Keratinocyte (primary cell): ENCODE data around the gene PAX8. TPM values are rescaled to one million over a fixed set of nuclear protein-coding genes. Genes with fewer than 3 reads are reported as not detected.
A peak's percentile ranks its signal among the peaks of the same experiment; 100 is the strongest.
"Not testable (repeated sequence)": the region's sequence is repeated elsewhere in the genome, so short reads cannot be mapped to it uniquely, and the experiment has no call there.

ENCODE experiments used
- DNase-seq: peaks from one replicate; pipeline ENCODE4 v3.0.0-alpha.2; 2011; ENCODE audit warnings: low read depth, missing footprints, low spot score
- FAIRE-seq: peaks from 2 replicates; lab custom pipeline; 2011; peaks lifted over from hg19 to GRCh38; lab: Jason Lieb, UNC
- H2AFZ ChIP-seq: 2 replicates; pipeline ENCODE4 v1.6.0; 2012; ENCODE audit warnings: low read length, control low read depth, inconsistent platforms; ENCODE audit not compliant: control insufficient read depth
- H3K27ac ChIP-seq: 2 replicates; pipeline ENCODE4 v1.5.1; 2011; ENCODE audit warnings: low read length; ENCODE audit not compliant: control insufficient read depth, insufficient read depth
- H3K27me3 ChIP-seq: 3 replicates; pipeline ENCODE4 v1.6.0; 2011; ENCODE audit warnings: low read length; ENCODE audit not compliant: control insufficient read depth, insufficient read depth; ENCODE audit errors: extremely low read depth
- H3K36me3 ChIP-seq, 2 experiments: 2 replicates in 1 of 2; 3 replicates in 1 of 2; pipeline ENCODE4 v1.5.1; 2011; ENCODE audit warnings: low read length in 2 of 2, mild to moderate bottlenecking in 1 of 2; ENCODE audit not compliant: control insufficient read depth in 2 of 2, insufficient read depth in 2 of 2; ENCODE audit errors: extremely low read depth in 1 of 2
- H3K4me1 ChIP-seq: 3 replicates; pipeline ENCODE4 v1.5.1; 2011; ENCODE audit warnings: low read length; ENCODE audit not compliant: control insufficient read depth, insufficient read depth; ENCODE audit errors: extremely low read depth
- H3K4me2 ChIP-seq: 3 replicates; pipeline ENCODE4 v1.6.0; 2011; ENCODE audit warnings: low read depth, low read length; ENCODE audit not compliant: control insufficient read depth, insufficient read depth; ENCODE audit errors: extremely low read depth
- H3K4me3 ChIP-seq, 3 experiments: fragments of 200-600 bp in 1 of 3; sonication (generic) in 1 of 3; 2 replicates in 2 of 3; 3 replicates in 1 of 3; pipeline ENCODE4 v1.5.1; 2011 to 2016; ENCODE audit warnings: low read length in 3 of 3, mild to moderate bottlenecking in 3 of 3, control low read depth in 2 of 3, inconsistent platforms in 1 of 3, low read depth in 1 of 3, mixed read lengths in 1 of 3, mixed run types in 1 of 3, moderate library complexity in 1 of 3; ENCODE audit not compliant: control insufficient read depth in 2 of 3, insufficient read depth in 2 of 3; ENCODE audit errors: extremely low read depth in 1 of 3
- H3K79me2 ChIP-seq: 2 replicates; pipeline ENCODE4 v1.6.0; 2012; ENCODE audit warnings: low read length; ENCODE audit not compliant: control insufficient read depth, insufficient read depth
- H3K9ac ChIP-seq: 3 replicates; pipeline ENCODE4 v1.6.0; 2011; ENCODE audit warnings: low read length; ENCODE audit not compliant: control insufficient read depth, insufficient read depth; ENCODE audit errors: extremely low read depth
- H3K9me1 ChIP-seq: 3 replicates; pipeline ENCODE4 v1.6.0; 2011; ENCODE audit warnings: low read length; ENCODE audit not compliant: control insufficient read depth, insufficient read depth; ENCODE audit errors: extremely low read depth
- H3K9me3 ChIP-seq: 2 replicates; pipeline ENCODE4 v1.5.1; 2012; ENCODE audit warnings: low read depth, low read length; ENCODE audit not compliant: control insufficient read depth
- H4K20me1 ChIP-seq: 3 replicates; pipeline ENCODE4 v1.6.0; 2011; ENCODE audit warnings: low read length; ENCODE audit not compliant: control insufficient read depth, insufficient read depth; ENCODE audit errors: extremely low read depth
- EZH2 ChIP-seq: IDR thresholded peaks from one replicate; pipeline ENCODE4 v1.6.1; 2012; ENCODE audit warnings: inconsistent platforms, mild to moderate bottlenecking, low read length, moderate library complexity
- dilution Hi-C: fragments of 300-500 bp; cut with MboI; formaldehyde crosslinking; loops from one replicate; pipeline ENCODE4 v1.7.0; 2020; ENCODE audit warnings: low sequenced_read_pairs; ENCODE audit not compliant: extremely low pct_ligation_motif_present
- polyA plus RNA-seq, 5 experiments: library from polyadenylated mRNA; depleted of rRNA in 3 of 5; stranded (reverse) in 3 of 5; stranded (forward) in 1 of 5; unstranded in 1 of 5; fragments of >200 nt; gene quantifications; 1 replicate in 1 of 5; 2 replicates in 3 of 5; 3 replicates in 1 of 5; pipeline versions ENCODE4 v1.2.1 to v1.2.3, GENCODE V29; 2011 to 2012; ENCODE audit warnings: missing spikeins in 2 of 5, low read depth in 1 of 5, low replicate concordance in 1 of 5
- TF ChIP-seq, protein P1 (sequence below), 3 experiments: IDR thresholded peaks in 1 of 3; conservative IDR thresholded peaks in 1 of 3; optimal IDR thresholded peaks in 1 of 3; 2 replicates in 2 of 3; 3 replicates in 1 of 3; pipeline versions ENCODE3 to v1.5.1; 2011; ENCODE audit warnings: low read length in 3 of 3, mild to moderate bottlenecking in 3 of 3, moderate library complexity in 2 of 3, control low read depth in 1 of 3, inconsistent platforms in 1 of 3; ENCODE audit not compliant: insufficient read depth in 2 of 3; ENCODE audit errors: extremely low read depth in 1 of 3

The PAX8 gene
- polyA plus RNA-seq, 1 donor (not counting 4 experiments of a cell fraction or from before 2014, with no cell fraction given), result 3.4 TPM

DNA sequence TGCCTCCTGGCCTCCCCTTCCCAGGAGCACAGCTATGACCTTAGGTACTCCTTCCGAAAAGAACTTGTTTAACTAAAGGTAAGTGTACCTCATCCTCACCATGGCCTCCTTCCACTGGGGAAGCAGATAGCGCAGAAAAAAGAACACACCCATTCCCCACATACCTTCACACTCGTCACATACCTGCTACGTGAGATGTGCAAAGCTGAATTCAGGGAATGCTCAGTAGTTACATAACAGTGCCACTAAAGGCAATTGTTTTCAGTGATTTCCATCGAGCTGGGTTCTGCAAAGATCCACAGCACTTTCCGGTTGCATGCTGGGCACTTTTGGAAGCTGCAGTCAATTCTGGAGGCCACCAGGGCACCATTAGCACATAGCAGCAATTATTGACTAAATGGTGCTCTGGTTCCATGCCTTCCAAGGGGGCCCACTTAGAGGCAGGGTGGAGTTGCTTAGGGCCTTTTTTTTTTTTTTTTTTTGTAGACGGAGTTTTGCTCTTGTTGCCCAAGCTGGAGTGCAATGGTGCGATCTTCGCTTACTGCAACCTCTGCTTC lies 41.0 kb downstream of the PAX8 start:
- peak overlapping the region in 1 of 3 experiments; percentile 16 for H3K4me3 ChIP-seq
- dilution Hi-C loops, result no loop called here
- no peak overlapping the region for H3K27ac ChIP-seq
- H4K20me1 ChIP-seq, result no peaks in the 10 kb centered on the region
- FAIRE-seq (no peak), DNase-seq (no peak)
- H3K9me3 ChIP-seq, result no peaks in the 10 kb centered on the region
- no peaks in the 10 kb centered on the region for H3K27me3 ChIP-seq
- H3K9me1 ChIP-seq, result no peaks in the 10 kb centered on the region
- TF ChIP-seq, protein P1, sequence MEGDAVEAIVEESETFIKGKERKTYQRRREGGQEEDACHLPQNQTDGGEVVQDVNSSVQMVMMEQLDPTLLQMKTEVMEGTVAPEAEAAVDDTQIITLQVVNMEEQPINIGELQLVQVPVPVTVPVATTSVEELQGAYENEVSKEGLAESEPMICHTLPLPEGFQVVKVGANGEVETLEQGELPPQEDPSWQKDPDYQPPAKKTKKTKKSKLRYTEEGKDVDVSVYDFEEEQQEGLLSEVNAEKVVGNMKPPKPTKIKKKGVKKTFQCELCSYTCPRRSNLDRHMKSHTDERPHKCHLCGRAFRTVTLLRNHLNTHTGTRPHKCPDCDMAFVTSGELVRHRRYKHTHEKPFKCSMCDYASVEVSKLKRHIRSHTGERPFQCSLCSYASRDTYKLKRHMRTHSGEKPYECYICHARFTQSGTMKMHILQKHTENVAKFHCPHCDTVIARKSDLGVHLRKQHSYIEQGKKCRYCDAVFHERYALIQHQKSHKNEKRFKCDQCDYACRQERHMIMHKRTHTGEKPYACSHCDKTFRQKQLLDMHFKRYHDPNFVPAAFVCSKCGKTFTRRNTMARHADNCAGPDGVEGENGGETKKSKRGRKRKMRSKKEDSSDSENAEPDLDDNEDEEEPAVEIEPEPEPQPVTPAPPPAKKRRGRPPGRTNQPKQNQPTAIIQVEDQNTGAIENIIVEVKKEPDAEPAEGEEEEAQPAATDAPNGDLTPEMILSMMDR (optimal IDR thresholded peaks at IDR 0.05 in 1 of 3, IDR thresholded peaks at IDR 0.05 in 1 of 3, conservative IDR thresholded peaks at IDR 0.05 in 1 of 3; ENCODE audit: extremely low read depth in 1 of 3, insufficient read depth in 2 of 3, low read length in 3 of 3), result no peak
- no peak overlapping the region for H2AFZ ChIP-seq
- peak overlapping the region; percentile 60 for H3K9ac ChIP-seq
- H3K36me3 ChIP-seq, result no peaks in the 10 kb centered on the region
- H3K4me2 ChIP-seq, result peak overlapping the region; percentile 57
- peaks cover 15% of the 10 kb centered on the region for H3K79me2 ChIP-seq
- H3K4me1 ChIP-seq, result peaks cover 31% of the 10 kb centered on the region

DNA sequence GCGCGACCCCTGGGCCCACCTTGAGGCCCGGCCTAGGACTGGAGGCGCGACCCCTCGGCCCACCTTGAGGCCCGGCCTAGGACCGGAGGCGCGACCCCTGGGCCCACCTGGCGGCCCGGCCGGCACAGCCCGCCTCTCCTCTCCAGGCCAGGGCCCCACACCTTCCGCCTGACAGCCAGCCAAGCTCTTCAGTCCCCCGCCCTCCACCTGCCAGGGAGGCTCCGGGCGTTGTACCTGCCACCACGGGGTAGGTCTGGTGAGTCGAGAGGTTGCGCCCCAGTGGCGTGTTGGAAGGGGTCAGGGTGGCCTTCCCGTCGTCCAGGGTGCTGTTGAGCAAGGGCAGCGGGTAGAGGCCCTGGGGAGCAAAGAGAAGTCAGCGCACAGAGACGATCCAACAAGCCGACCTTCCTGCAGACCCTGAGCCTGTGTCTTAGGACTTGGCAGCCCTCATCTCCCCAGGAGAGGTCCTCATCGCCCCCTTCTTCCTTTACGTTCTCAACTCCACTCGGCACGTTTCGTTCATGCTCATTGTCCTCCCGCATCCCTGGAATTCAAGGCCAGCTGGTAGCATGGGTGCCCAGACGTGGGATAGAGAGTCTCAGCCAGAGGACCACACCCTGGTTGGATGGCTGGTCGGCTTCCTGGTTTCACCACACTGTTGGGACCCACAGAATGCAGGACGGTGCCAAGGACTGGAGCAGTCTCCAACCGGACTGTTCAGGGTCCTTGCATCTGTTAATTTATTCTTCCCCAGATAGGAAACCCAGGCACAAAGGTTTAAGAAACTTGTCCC lies 42.2 kb downstream of the PAX8 start:
- H3K4me2 ChIP-seq, result peak overlapping the region; percentile 53
- dilution Hi-C loops, result no loop called here
- DNase-seq (no peak), FAIRE-seq (no peak)
- H3K4me1 ChIP-seq, result peaks cover 26% of the 10 kb centered on the region
- no peaks in the 10 kb centered on the region for H3K27me3 ChIP-seq
- no peaks in the 10 kb centered on the region for H3K9me1 ChIP-seq
- peaks cover 15% of the 10 kb centered on the region for H3K79me2 ChIP-seq
- H2AFZ ChIP-seq, result no peak overlapping the region
- H3K4me3 ChIP-seq, result peak overlapping the region in 2 of 3 experiments; percentile 41 to 43
- H3K36me3 ChIP-seq, result no peaks in the 10 kb centered on the region
- H3K9me3 ChIP-seq, result no peaks in the 10 kb centered on the region
- TF ChIP-seq, protein P1 (optimal IDR thresholded peaks at IDR 0.05 in 1 of 3, IDR thresholded peaks at IDR 0.05 in 1 of 3, conservative IDR thresholded peaks at IDR 0.05 in 1 of 3; ENCODE audit: extremely low read depth in 1 of 3, insufficient read depth in 2 of 3, low read length in 3 of 3), result no peak
- no peak for TF ChIP-seq EZH2
- H3K9ac ChIP-seq, result peak overlapping the region; percentile 60
- peak overlapping the region; percentile 42 for H3K27ac ChIP-seq
- no peaks in the 10 kb centered on the region for H4K20me1 ChIP-seq

DNA sequence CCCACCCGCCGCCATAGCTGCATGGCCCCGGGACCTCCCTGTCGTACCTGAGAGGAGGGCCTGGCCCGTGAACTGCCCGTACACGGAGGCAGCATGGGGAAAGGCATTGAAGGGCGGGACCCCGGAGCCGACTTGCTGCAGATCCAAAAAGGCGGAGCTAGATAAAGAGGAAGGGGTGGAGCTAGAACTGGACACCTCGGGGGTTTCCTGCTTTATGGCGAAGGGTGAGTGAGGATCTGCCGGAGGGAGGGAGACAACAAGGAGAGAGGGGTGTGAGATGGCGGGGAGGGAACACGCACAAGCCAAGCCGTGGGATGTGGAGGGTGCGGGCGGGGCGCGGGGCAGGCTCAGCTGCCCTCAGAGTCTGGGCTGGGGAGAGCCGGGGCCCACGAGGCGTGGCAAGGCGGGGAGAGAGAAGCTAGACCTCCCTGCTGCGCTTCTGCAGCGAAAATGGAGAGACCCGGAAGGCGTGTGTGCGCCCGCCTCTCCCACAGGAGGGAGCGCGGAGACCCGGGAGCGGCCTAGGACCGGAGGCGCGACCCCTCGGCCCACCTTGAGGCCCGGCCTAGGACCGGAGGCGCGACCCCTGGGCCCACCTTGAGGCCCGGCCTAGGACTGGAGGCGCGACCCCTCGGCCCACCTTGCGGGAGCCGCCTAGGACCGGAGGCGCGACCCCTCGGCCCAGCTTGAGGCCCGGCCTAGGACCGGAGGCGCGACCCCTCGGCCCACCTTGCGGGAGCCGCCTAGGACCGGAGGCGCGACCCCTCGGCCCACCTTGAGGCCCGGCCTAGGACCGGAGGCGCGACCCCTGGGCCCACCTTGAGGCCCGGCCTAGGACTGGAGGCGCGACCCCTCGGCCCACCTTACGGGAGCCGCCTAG lies 43.1 kb downstream of the PAX8 start:
- H3K9me3 ChIP-seq, DNase-seq, H3K36me3 ChIP-seq, H2AFZ ChIP-seq, H3K27me3 ChIP-seq, FAIRE-seq, H4K20me1 ChIP-seq, H3K9me1 ChIP-seq, dilution Hi-C loops: not testable (repeated sequence)
- Histone ChIP-seq H3K4me2 (peak overlapping the region; percentile 33), H3K9ac (peak overlapping the region; percentile 68), H3K27ac (peak overlapping the region; percentile 28), H3K79me2 (peaks cover 15% of the 10 kb centered on the region), H3K4me1 (peaks cover 18% of the 10 kb centered on the region), H3K4me3 (peak overlapping the region in 1 of 3 experiments; percentile 49)
